ENCODE data around the gene ADD3. TPM values are rescaled to one million over a fixed set of nuclear protein-coding genes. Genes with fewer than 3 reads are reported as not detected.

Gene ADD3
- total RNA-seq, 2 donors from 2014 or later: 127 to 131 TPM

DNA sequence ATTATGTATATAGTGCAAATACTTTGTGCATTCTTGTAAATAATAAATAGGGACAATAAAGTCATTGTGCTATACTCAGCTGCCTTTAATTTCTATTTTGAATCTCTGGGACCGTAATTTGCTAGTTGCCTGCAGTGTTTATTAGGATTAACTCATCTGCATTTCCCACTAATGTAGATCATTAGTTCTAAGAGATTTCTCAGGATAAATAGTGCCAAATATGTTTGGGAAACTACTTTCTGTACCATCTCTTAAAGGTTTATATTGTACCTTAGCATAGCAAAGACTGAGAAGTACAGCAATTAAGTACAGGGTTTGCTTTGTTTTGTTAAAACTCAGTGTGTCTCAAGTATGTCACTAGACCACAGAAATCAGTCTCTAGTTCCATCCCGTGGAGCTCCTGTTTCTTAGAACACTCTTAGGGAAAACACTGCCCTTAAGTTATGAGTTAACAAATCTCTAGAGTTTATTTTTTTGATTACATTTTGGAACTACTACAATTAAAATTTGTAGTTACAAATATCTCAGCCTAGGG is 26.0 kb downstream of the ADD3 start:
- Histone ChIP-seq H3K4me3 (no peak overlapping the region), H3K36me3 (no peaks in the 10 kb centered on the region), H3K27ac (no peak overlapping the region), H3K27me3 (no peaks in the 10 kb centered on the region), H3K9me3 (no peaks in the 10 kb centered on the region), H3K9ac (ENCODE audit: low read depth in 2 of 2, low read length in 2 of 2) (no peak overlapping the region), H3K4me1 (no peaks in the 10 kb centered on the region)
- DNase-seq: no peak
- intact Hi-C loops (cut with DNase I): no loop called here
- TF ChIP-seq, protein P1, sequence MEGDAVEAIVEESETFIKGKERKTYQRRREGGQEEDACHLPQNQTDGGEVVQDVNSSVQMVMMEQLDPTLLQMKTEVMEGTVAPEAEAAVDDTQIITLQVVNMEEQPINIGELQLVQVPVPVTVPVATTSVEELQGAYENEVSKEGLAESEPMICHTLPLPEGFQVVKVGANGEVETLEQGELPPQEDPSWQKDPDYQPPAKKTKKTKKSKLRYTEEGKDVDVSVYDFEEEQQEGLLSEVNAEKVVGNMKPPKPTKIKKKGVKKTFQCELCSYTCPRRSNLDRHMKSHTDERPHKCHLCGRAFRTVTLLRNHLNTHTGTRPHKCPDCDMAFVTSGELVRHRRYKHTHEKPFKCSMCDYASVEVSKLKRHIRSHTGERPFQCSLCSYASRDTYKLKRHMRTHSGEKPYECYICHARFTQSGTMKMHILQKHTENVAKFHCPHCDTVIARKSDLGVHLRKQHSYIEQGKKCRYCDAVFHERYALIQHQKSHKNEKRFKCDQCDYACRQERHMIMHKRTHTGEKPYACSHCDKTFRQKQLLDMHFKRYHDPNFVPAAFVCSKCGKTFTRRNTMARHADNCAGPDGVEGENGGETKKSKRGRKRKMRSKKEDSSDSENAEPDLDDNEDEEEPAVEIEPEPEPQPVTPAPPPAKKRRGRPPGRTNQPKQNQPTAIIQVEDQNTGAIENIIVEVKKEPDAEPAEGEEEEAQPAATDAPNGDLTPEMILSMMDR (IDR thresholded peaks at IDR 0.05): no peak

DNA sequence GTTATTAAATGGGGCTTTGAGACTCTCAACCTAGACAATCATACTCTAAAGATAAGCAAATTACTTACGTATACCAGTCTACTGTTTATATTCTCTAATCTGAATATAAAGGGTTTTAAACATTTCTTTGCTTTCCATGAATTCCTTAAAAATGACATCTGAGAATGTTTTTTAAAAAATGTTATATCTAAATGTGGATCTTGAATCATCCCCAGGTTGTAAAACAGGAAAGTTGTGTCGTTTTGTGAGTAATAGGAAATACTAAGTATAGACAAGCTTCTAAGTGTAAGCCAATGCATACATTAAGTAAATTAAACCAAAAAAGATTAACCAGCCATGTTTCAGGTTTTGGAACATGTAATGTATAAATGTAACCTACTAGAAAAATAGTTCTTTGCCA is 26.8 kb downstream of the ADD3 start:
- Histone ChIP-seq H3K9me3 (no peaks in the 10 kb centered on the region), H3K36me3 (no peaks in the 10 kb centered on the region), H3K4me1 (no peaks in the 10 kb centered on the region), H3K4me3 (no peak overlapping the region), H3K27me3 (no peaks in the 10 kb centered on the region), H3K27ac (no peak overlapping the region), H3K9ac (ENCODE audit: low read depth in 2 of 2, low read length in 2 of 2) (no peak overlapping the region)
- no peak for DNase-seq
- TF ChIP-seq, protein P1 (IDR thresholded peaks at IDR 0.05): no peak
- intact Hi-C loops (cut with DNase I): no loop called here

GRCh38 chr10:110035070-110035921 is 27.5 kb downstream of the ADD3 start:
- TF ChIP-seq, protein P1 (IDR thresholded peaks at IDR 0.05): no peak
- no peaks in the 10 kb centered on the region for H3K4me1 ChIP-seq
- no peak overlapping the region for H3K9ac ChIP-seq (ENCODE audit: low read depth in 2 of 2, low read length in 2 of 2)
- intact Hi-C loops (cut with DNase I): no loop called here
- H3K27ac ChIP-seq: no peak overlapping the region
- no peak overlapping the region for H3K4me3 ChIP-seq
- no peak for DNase-seq
- no peaks in the 10 kb centered on the region for H3K27me3 ChIP-seq
- no peaks in the 10 kb centered on the region for H3K36me3 ChIP-seq
- no peaks in the 10 kb centered on the region for H3K9me3 ChIP-seq

DNA sequence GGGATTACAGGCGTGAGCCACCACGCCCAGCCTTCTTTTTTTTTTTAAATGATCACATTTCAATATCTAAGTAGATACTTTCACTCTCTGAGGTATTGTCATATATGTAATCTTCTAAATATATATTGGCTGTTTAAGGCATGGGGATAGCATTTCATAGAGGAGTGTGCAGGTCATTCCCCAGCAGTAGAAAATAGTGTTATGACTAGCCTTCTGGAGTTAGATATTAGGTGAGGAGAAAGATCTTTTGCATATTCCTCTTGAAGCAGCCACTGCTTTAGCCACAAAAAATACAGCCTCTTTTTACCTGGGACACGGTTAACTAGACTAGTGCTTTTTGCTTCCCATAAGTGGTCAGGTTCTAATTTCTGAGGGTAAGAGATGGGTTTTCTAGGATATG is 28.9 kb downstream of the ADD3 start:
- H3K9me3 ChIP-seq: no peaks in the 10 kb centered on the region
- no peak for DNase-seq
- H3K36me3 ChIP-seq: no peaks in the 10 kb centered on the region
- H3K27me3 ChIP-seq: no peaks in the 10 kb centered on the region
- no peak overlapping the region for H3K4me3 ChIP-seq
- peak overlapping the region; percentile 46 for H3K27ac ChIP-seq
- no peaks in the 10 kb centered on the region for H3K4me1 ChIP-seq
- intact Hi-C loops (cut with DNase I): no loop called here
- TF ChIP-seq, protein P1 (IDR thresholded peaks at IDR 0.05): no peak
- no peak overlapping the region for H3K9ac ChIP-seq (ENCODE audit: low read depth in 2 of 2, low read length in 2 of 2)

DNA sequence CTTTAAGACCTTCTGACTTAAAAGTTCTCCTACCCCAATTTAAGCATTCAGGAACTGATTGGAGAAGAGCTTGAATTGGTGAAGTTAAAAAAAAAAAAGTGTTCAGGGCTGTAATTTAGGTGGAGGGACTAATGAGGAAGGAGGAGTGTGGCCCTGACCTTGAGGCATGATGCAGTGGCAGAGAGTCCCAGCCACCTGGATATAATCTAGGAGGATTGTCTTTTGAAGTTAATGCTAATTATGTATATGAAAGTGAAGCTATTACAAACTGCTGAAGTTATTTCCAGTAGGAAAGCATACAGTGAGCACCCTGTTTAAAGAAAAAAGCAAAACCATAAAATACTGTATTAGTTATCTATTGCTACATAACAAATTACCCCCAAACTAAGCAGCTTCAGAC is 31.5 kb downstream of the ADD3 start:
- Histone ChIP-seq H3K27ac (no peak overlapping the region), H3K36me3 (no peaks in the 10 kb centered on the region), H3K27me3 (no peaks in the 10 kb centered on the region), H3K4me3 (no peak overlapping the region), H3K4me1 (no peaks in the 10 kb centered on the region), H3K9me3 (no peaks in the 10 kb centered on the region), H3K9ac (ENCODE audit: low read depth in 2 of 2, low read length in 2 of 2) (no peak overlapping the region)
- intact Hi-C loops (cut with DNase I): no loop called here
- no peak for DNase-seq
- TF ChIP-seq, protein P1 (IDR thresholded peaks at IDR 0.05): no peak

Data from colonic mucosa (tissue), 4 donors.